IPS DF 4.7 (cell line): ENCODE measurements around the gene RPTOR.
"Not testable (repeated sequence)": the region's sequence is repeated elsewhere in the genome, so short reads cannot be mapped to it uniquely, and the experiment has no call there.

Experiments used
- DNase-seq: peaks from one replicate; pipeline ENCODE4 v3.0.0-alpha.2; 2013; ENCODE audit warnings: low spot score; ENCODE audit errors: extremely low read depth

The RPTOR gene

DNA sequence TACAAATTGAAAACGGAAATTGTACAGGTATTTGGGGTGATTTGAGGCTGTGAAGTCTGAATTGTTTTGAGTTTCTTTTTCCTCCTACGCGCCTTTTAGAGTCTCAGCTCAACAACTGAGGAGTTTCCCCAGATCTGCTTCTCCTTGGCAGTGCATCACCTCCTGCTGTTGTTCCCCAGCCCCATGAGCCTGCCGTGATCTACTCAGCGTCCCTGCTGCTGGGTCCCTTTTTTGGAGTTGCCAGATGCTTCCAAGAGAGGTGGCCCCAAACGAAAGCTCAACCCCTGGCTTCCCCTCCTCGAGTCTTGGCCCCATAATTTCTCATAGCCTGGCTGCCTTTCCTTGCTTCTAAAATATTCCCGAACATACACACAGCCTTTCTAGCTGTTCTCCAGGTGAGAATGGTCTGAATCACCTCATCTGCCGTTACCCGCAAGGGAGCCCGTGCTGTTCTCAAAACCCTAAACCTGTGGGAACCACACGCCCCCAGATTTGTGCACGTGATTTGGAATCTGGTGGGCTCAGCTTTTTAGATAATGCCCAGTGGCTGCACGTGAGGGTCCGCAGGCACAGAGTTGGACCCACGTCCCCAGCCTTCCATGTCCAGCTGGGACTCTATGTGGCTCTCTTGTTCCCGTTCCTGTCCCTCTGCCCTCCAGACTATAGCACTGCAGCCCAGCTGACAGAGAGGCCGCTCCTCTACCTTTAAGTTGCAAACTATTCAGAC is 267.9 kb downstream of the RPTOR start:
- no peak for DNase-seq

- no peak for DNase-seq
Measured at GRCh38 chr17:80813318-80813717, 268.7 kb downstream of the RPTOR start.

GRCh38 chr17:80814491-80814890 is 269.9 kb downstream of the RPTOR start:
- no peak for DNase-seq

DNA sequence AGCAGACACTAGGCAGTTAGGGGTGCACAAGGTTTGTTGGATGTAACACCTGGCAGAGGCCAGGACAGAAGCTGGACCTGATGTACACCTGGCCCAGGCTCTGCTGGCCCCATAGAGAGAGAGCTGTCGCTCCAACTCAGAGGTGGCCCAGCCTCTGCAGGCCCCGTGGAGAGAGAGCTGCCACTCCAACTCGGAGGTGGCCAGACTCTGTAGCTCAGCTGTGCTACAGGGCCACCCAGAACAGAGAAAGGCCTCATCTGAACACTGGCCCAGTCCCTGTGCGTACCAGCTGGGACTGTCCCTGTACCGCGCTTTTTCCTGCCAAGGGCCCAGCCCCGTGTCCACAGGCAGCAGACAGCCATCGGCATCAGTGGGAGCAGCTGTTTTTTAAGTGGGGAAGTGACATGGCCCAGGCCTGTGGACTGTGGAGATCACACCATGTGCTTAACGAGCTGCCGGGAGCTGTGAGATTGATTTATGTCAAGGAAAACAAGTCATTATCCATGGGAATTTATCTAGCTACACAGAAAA is 270.6 kb downstream of the RPTOR start:
- DNase-seq: no peak

- not testable (repeated sequence) for DNase-seq
Measured at GRCh38 chr17:80815718-80816117, 271.1 kb downstream of the RPTOR start.

GRCh38 chr17:80816241-80817103 is 271.8 kb downstream of the RPTOR start:
- no peak for DNase-seq

DNA sequence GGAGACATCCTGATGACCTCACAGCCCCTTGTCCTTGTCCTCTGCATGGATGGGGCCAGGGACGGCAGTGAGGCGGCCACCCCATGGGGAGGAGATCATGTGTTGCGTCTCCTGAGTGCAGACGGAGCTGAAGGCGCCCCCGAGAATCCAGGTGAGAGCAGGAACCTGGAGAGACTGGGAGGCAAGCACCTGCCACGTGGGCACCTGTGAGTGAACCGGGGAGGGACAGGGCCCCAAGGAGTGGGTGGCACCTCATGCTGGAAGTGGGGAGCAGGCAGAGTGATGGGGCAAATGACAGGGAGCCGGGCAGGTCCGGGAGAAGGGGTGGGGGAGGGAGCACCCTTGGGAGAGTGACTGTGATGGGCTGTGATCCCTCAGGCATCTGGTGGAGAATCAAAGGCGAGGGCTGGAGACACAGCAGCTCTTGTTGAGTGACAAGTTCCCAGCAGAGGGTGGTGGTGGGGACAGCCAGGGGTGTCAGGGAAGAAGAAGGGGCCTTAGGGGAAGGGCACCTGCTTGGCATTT is 272.7 kb downstream of the RPTOR start:
- no peak for DNase-seq

DNA sequence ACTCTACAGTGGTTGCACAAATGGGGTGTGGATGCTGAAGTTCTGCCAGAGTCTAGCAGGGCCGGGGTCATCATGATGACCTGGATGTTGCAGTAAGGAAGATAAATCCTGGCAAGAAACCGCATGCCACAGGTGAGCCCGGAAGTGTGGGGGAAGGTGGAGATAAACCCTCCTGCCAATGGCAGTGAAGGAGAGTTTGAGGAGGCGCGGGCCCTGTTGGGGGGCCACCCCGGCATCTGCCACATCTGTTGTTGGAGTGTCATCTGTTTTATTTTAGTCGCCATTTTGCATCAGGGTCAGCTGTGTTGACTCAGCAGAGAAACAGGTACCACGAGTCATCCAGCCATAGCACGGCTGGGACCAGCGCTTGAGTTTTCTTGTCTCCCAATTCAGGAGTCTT is 273.2 kb downstream of the RPTOR start:
- DNase-seq: no peak

GRCh38 chr17:80818871-80819270 is 274.2 kb downstream of the RPTOR start:
- DNase-seq: no peak

- DNase-seq: no peak
Measured at GRCh38 chr17:80819422-80820164, 275.0 kb downstream of the RPTOR start.

DNA sequence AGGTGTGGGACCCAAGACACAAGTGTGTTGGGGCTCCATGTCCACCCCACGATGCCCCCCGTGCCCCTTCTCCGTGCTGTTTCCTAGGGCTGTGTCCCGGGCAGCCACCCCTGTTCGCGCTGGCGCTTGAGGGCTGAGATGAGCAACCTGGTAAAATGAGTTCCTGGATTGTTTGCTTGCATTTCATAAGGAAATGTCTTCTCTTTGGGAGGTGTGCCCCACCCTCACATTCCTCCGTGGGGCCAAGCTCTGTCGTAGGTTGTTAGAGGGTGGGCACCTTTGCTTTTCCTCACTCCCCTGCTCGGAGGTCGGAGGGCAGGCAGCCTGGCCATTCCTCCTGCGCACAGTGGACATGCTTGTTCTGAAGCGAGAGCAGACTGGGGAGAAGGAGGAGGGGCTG is 275.7 kb downstream of the RPTOR start:
- DNase-seq: no peak

GRCh38 chr17:80821546-80821945 is 276.9 kb downstream of the RPTOR start:
- no peak for DNase-seq

DNA sequence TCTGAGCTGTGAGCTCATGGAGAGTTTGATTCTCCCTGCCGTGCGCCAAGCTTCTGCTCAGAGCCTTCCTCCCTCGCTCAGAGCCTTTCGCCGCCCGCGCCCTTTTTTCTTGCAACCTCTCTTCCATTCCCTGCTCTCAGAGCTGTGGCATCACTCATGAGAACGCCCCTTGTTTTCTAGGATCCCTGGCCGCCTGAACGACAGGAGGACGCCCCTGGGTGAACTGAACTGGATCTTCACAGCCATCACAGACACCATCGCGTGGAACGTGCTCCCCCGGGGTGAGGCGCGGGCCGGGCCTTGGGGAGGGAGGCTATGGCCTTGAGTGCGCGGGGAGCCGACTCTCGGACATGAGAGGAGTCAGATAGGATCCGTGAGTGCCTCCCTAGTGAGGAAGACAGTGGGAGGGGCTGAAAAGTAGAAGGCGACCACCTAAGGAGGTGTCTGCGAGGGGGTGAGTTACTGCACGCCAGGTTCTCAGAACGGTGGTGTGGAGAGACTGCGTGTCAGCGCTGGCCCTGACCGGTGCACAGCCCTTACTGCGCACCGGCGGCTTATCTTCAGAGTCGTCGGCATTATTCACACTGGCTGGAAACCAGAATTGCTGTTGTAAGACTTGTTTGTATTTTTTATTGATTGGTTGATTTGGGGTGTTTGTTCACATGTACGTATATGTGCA is 277.5 kb downstream of the RPTOR start:
- no peak for DNase-seq

DNA sequence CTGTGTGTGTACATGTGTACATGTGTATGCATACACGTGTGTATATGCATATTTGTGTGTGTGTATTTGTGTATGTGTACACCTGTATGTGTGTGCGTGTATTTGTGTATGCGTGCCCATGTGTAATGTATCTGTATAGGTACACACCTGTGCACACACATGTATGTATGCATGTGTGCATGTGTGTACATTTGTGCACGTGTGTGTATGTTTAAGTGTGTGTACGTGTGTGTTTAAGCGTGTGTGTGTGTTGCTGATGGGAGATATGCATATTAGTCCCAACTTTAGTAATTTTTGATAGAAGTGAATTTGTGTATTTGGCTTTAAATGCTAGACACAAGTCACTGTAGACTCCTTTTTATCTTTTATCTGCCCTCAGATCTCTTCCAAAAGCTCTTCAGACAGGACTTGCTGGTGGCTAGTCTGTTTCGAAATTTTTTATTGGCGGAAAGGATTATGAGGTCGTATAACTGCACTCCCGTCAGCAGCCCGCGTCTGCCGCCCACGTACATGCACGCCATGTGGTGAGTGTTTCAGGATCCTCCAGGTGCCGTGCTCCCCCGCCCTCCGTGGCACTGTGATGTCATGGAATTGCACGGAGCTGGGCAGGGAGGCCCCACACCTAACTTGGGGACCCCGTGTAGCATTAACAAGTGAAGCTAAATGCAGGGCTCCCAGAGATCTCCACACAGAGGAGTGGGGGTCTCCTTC is 278.2 kb downstream of the RPTOR start:
- no peak for DNase-seq

DNA sequence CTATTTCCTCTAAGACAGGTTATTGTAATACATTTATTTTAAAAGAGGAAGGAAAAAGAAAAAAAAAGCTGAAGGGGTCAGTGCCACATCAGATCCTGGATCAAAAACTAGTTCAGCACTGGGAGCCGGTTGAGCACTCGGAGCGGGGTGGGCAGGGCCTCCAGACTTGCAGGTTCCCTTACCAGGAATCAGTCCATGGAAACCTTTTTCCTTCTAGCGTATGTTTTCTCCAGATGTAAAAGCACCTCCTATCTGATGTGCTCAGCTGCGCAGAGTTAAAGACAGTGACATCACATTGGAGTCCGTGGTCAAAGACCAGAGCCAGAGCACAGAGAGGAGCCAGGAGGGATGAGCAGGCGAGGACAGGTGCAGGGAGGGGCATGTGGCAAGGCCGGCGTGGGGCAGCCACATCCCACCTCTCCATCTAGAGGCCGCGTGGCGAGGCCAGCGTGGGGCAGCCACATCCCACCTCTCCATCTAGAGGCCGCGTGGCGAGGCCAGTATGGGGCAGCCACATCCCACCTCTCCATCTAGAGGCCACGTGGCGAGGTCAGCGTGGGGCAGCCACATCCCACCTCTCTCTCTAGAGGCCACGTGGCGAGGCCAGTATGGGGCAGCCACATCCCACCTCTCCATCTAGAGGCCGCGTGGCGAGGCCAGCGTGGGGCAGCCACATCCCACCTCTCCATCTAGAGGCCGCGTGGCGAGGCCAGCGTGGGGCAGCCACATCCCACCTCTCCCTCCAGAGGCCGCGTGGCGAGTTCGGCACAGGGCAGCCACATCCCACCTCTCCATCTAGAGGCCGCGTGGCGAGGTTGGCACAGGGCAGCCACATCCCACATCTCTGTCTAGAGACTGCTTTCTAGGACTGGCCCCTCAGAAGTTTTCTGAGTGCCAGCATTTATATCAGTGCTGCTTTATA is 280.2 kb downstream of the RPTOR start:
- no peak for DNase-seq

DNA sequence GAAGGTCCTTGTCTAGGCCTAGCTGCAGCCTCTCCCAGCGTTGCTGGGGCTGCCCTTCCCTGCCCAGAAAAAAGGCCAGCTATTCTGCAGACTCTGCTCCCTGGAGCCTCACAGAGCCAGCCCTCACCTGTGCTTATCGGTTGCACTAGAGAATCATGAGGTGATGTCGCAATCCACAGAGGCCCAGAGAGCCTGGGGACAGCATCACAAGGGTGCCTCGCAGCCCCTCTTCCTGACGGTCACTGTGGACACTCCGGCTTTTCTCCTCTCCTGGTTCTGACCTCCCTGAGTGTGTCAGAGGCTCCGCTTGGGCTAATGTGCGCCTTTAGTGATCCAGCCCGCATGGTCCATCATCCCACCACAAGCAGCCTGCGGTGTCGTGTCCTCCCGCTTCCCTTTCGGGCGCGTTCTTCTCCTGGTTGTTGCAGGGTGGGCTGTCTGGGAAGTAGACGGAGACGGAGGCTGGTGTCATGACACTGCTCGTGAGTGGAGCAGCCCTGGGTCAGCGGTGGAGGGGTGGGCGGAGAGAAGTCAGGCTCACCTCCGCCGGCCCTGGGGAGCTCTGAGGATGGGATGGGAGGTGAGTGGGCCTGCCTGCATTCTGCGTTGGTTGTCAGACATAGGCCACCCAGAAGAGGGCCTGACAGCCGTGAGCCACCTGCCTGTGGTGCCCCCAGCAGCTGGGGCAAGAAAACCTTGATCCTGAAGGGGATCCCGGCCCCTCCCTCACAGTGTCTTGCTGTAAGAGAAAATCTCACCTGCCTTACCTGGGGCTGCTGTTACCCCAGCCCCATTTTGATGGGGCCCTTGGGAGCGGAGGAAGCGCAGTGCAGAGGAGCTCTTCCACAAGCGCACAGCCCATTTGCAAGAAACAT is 281.1 kb downstream of the RPTOR start:
- DNase-seq: no peak

- no peak for DNase-seq
Measured at GRCh38 chr17:80826346-80826954, 281.8 kb downstream of the RPTOR start.
